GM12878 (cell line): Measurements from ENCODE around the gene IPO5. TPM values are rescaled to one million over a fixed set of nuclear protein-coding genes. Genes with fewer than 3 reads are reported as not detected.

Experiments
- ATAC-seq: fragments of 200-7000 bp; cut with Tn5 transposase; 3 replicates; pipeline ENCODE4 v1.9.1; 2020; ENCODE audit warnings: mild to moderate bottlenecking, moderate library complexity
- BruUV-seq: library from RNA; stranded (reverse); fragments of 400-500 nt; replicated peaks from 2 replicates; lab custom pipeline; 2021; lab: Mats Ljungman, UMichigan
- CTCF ChIA-PET: fragments of 300-600 bp; sonication (Branson Sonifier 250); formaldehyde crosslinking; extraction: SDS; loops from one replicate; lab custom pipeline; 2021; ENCODE audit warnings: inconsistent platforms; lab: Yijun Ruan, JAX
- POLR2A ChIA-PET: fragments of 350-600 bp; formaldehyde crosslinking; extraction: SDS; loops from one replicate; lab custom pipeline; 2021; ENCODE audit warnings: inconsistent platforms; lab: Charles Lee
- RAD21 ChIA-PET: fragments of 300-600 bp; sonication (Branson Sonifier 250); formaldehyde crosslinking; loops from one replicate; lab custom pipeline; 2023; ENCODE audit warnings: antibody characterized with exemption; ENCODE audit not compliant: unreplicated experiment; lab: Charles Lee
- SMC1A ChIA-PET: fragments of 300-600 bp; sonication (Branson Sonifier 250); formaldehyde crosslinking; loops from one replicate; lab custom pipeline; 2023; ENCODE audit not compliant: unreplicated experiment, uncharacterized antibody; lab: Charles Lee
- DNase-seq: peaks from one replicate; pipeline ENCODE4 v3.0.0-alpha.2; 2011; ENCODE audit warnings: low read depth, low spot score
- FAIRE-seq: peaks from 3 replicates; lab custom pipeline; 2011; peaks lifted over from hg19 to GRCh38; lab: Jason Lieb, UNC
- H2AFZ ChIP-seq: 2 replicates; pipeline ENCODE4 v1.6.0; 2011; ENCODE audit warnings: low read depth, low read length, control low read depth; ENCODE audit not compliant: control insufficient read depth
- H3K27ac ChIP-seq: 2 replicates; pipeline ENCODE4 v1.5.1; 2011; ENCODE audit warnings: control low read depth; ENCODE audit not compliant: control insufficient read depth, insufficient read depth
- H3K27me3 ChIP-seq, 2 experiments: replicated peaks in 1 of 2; 2 replicates each; pipeline versions ENCODE4 v1.6.0 to v1.6.1; 2011; ENCODE audit warnings: low read length in 1 of 2; ENCODE audit not compliant: control insufficient read depth in 2 of 2, insufficient read depth in 2 of 2
- H3K36me3 ChIP-seq, 2 experiments: 2 replicates each; pipeline ENCODE4 v1.5.1; 2011; ENCODE audit warnings: low read length in 1 of 2; ENCODE audit not compliant: control insufficient read depth in 2 of 2, insufficient read depth in 2 of 2
- H3K4me1 ChIP-seq: 2 replicates; pipeline ENCODE4 v1.6.1; 2011; ENCODE audit warnings: mild to moderate bottlenecking, low read length, moderate library complexity, mixed read lengths; ENCODE audit not compliant: control insufficient read depth, insufficient read depth
- H3K4me2 ChIP-seq: 2 replicates; pipeline ENCODE4 v1.6.0; 2011; ENCODE audit warnings: control low read depth; ENCODE audit not compliant: control insufficient read depth, insufficient read depth
- H3K4me3 ChIP-seq: fragments of 200-600 bp; sonication (generic); 2 replicates; pipeline ENCODE4 v1.5.1; 2016
- H3K79me2 ChIP-seq: 2 replicates; pipeline ENCODE4 v1.6.0; 2011; ENCODE audit warnings: low read length; ENCODE audit not compliant: control insufficient read depth, insufficient read depth
- H3K9ac ChIP-seq: 2 replicates; pipeline ENCODE4 v1.8.0; 2011; ENCODE audit warnings: low read length, control low read depth, mixed read lengths; ENCODE audit not compliant: control insufficient read depth, insufficient read depth
- H3K9me3 ChIP-seq: replicated peaks from 3 replicates; pipeline ENCODE4 v1.5.1; 2011; ENCODE audit warnings: mild to moderate bottlenecking, low read length; ENCODE audit not compliant: control insufficient read depth, insufficient read depth
- H4K20me1 ChIP-seq: 2 replicates; pipeline ENCODE4 v1.6.0; 2011; ENCODE audit not compliant: control insufficient read depth, insufficient read depth
- ATF2 ChIP-seq: IDR thresholded peaks from 2 replicates; pipeline ENCODE4 v1.6.1; 2012; ENCODE audit warnings: low read length, inconsistent platforms
- CHD1 ChIP-seq: IDR thresholded peaks from 2 replicates; pipeline ENCODE4 v1.6.1; 2012; ENCODE audit warnings: low read depth, low read length, improper control_type of control experiment
- ESRRA ChIP-seq: IDR thresholded peaks from 2 replicates; pipeline ENCODE4 v1.6.1; 2012; ENCODE audit warnings: mild to moderate bottlenecking, low read length, improper control_type of control experiment
- FOXK2 ChIP-seq: fragments of 450-650 bp; IDR thresholded peaks from 2 replicates; pipeline ENCODE4 v1.6.1; 2017; ENCODE audit warnings: mild to moderate bottlenecking, moderate library complexity
- HDAC6 ChIP-seq: fragments of 200-600 bp; sonication (generic); IDR thresholded peaks from one replicate; pipeline ENCODE4 v1.8.0; 2017; ENCODE audit warnings: antibody characterized with exemption; ENCODE audit not compliant: unreplicated experiment
- KAT2A ChIP-seq: conservative IDR thresholded peaks from 2 replicates; pipeline ENCODE4 v1.6.1; 2011; ENCODE audit warnings: low read depth, low read length; ENCODE audit not compliant: control insufficient read depth
- LARP7 ChIP-seq: fragments of 450-650 bp; IDR thresholded peaks from 2 replicates; pipeline ENCODE4 v1.6.1; 2017; ENCODE audit warnings: mild to moderate bottlenecking
- MTA3 ChIP-seq: IDR thresholded peaks from 2 replicates; pipeline ENCODE4 v1.6.1; 2012; ENCODE audit warnings: low read length, inconsistent platforms, borderline replicate concordance
- NFIC ChIP-seq: IDR thresholded peaks from 2 replicates; pipeline ENCODE4 v1.6.1; 2012; ENCODE audit warnings: low read depth, mild to moderate bottlenecking, inconsistent platforms, low read length, moderate library complexity
- RELA ChIP-seq: fragments of 450-650 bp; IDR thresholded peaks from 2 replicates; pipeline ENCODE4 v1.8.0; 2014; ENCODE audit warnings: borderline replicate concordance; ENCODE audit not compliant: partially characterized antibody
- RUNX3 ChIP-seq: IDR thresholded peaks from 2 replicates; pipeline ENCODE4 v1.6.1; 2012; ENCODE audit warnings: low read length, inconsistent platforms
- SREBF2 ChIP-seq: IDR thresholded peaks from 2 replicates; pipeline ENCODE4 v1.6.1; 2012; ENCODE audit warnings: mild to moderate bottlenecking, low read length
- TBL1XR1 ChIP-seq: IDR thresholded peaks from 2 replicates; pipeline ENCODE4 v1.6.1; 2012; ENCODE audit warnings: low read depth, low read length, improper control_type of control experiment
- ZNF384 ChIP-seq: IDR thresholded peaks from 2 replicates; pipeline ENCODE4 v1.6.1; 2012; ENCODE audit warnings: low read depth, mild to moderate bottlenecking, low read length, improper control_type of control experiment, borderline replicate concordance
- WGBS: methylation state at CpG from one replicate; pipeline ENCODE4 v1.1.6; 2016; ENCODE audit warnings: low lambda C conversion rate; ENCODE audit not compliant: insufficient replicate concordance, insufficient coverage; ENCODE audit errors: missing lambda C conversion rate; 5-methylcytosine and 5-hydroxymethylcytosine counted together
- in situ Hi-C: fragments of 300-500 bp; cut with MboI; formaldehyde crosslinking; loops from 9 replicates; pipeline ENCODE4 v1.14.3; 2018; ENCODE audit warnings: mixed read lengths
- intact Hi-C: fragments of 100-400 bp; cut with micrococcal nuclease; formaldehyde crosslinking; loops from one replicate; pipeline ENCODE4 v1.14.2; 2022; ENCODE audit not compliant: unreplicated experiment
- polyA plus RNA-seq, 11 experiments: library from polyadenylated mRNA; depleted of rRNA in 4 of 11; unstranded in 6 of 11; stranded (reverse) in 5 of 11; fragments of >200 nt; fragmentation: Nextera tagmentation in 4 of 11; fragmentation: Illumina TruSeq in 1 of 11; extraction: Ambion mirVana in 4 of 11; extraction: Trizol in 1 of 11; gene quantifications; 1 replicate in 1 of 11; 2 replicates in 10 of 11; pipeline versions ENCODE4 v1.2.1 to v1.2.3, GENCODE V29; 2011 to 2016; ENCODE audit warnings: inconsistent platforms in 2 of 11, missing spikeins in 2 of 11, low read depth in 1 of 11
- total RNA-seq, 4 experiments: library from RNA; depleted of rRNA in 3 of 4; stranded (reverse); fragments of >200 nt in 3 of 4; fragmentation: Illumina TruSeq in 1 of 4; extraction: Trizol in 1 of 4; gene quantifications; 2 replicates each; pipeline versions ENCODE4 v1.2.1 to v1.2.3, GENCODE V29; 2013 to 2021
- TF ChIP-seq, protein P1 (sequence below): fragments of 450-650 bp; IDR thresholded peaks from 2 replicates; pipeline ENCODE4 v1.6.1; 2017; ENCODE audit warnings: borderline replicate concordance
- TF ChIP-seq, protein P2 (sequence below): IDR thresholded peaks from 2 replicates; pipeline ENCODE4 v1.6.1; 2012; ENCODE audit warnings: mild to moderate bottlenecking, low read depth, low read length
- TF ChIP-seq, protein P3 (sequence below): fragments of 450-650 bp; conservative IDR thresholded peaks from 2 replicates; pipeline ENCODE4 v1.6.1; 2017; ENCODE audit warnings: mild to moderate bottlenecking, moderate library complexity

The IPO5 gene
- total and polyA plus RNA-seq, 10 of the 15 experiments (the other 5 are each of a cell fraction or from before 2014, with no cell fraction given) = 45.7 to 196 (median 134) TPM

- ATAC-seq (no peak), FAIRE-seq (no peak), DNase-seq (no peak)
- intact Hi-C loops (no loop called here), in situ Hi-C loops (no loop called here)
- no TSS peak for BruUV-seq
- H3K27me3 ChIP-seq = no peaks in the 10 kb centered on the region
- POLR2A ChIA-PET = no interaction called here
- H2AFZ ChIP-seq = no peak overlapping the region
- no peaks in the 10 kb centered on the region for H4K20me1 ChIP-seq
- H3K9me3 ChIP-seq = no peaks in the 10 kb centered on the region
- no peak overlapping the region for H3K4me3 ChIP-seq
- SMC1A ChIA-PET = no interaction called here
- 45% methylated on average over 6 of the region's 6 CpGs for WGBS
- H3K27ac ChIP-seq = no peak overlapping the region
- no peaks in the 10 kb centered on the region for H3K79me2 ChIP-seq
- H3K36me3 ChIP-seq = no peaks in the 10 kb centered on the region
- no peak overlapping the region for H3K9ac ChIP-seq
- CTCF ChIA-PET = no interaction called here
- H3K4me2 ChIP-seq = no peak overlapping the region
- no peaks in the 10 kb centered on the region for H3K4me1 ChIP-seq
- RAD21 ChIA-PET = no interaction called here
- TF ChIP-seq ATF2 (no peak), NFIC (no peak), HDAC6 (no peak), SREBF2 (no peak), FOXK2 (no peak), CHD1 (no peak), ESRRA (no peak), KAT2A (no peak), MTA3 (no peak), ZNF384 (no peak), RELA (no peak), RUNX3 (no peak), TBL1XR1 (no peak), LARP7 (no peak)
- TF ChIP-seq, protein P1, sequence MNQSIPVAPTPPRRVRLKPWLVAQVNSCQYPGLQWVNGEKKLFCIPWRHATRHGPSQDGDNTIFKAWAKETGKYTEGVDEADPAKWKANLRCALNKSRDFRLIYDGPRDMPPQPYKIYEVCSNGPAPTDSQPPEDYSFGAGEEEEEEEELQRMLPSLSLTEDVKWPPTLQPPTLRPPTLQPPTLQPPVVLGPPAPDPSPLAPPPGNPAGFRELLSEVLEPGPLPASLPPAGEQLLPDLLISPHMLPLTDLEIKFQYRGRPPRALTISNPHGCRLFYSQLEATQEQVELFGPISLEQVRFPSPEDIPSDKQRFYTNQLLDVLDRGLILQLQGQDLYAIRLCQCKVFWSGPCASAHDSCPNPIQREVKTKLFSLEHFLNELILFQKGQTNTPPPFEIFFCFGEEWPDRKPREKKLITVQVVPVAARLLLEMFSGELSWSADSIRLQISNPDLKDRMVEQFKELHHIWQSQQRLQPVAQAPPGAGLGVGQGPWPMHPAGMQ = no peak
- TF ChIP-seq, protein P2, sequence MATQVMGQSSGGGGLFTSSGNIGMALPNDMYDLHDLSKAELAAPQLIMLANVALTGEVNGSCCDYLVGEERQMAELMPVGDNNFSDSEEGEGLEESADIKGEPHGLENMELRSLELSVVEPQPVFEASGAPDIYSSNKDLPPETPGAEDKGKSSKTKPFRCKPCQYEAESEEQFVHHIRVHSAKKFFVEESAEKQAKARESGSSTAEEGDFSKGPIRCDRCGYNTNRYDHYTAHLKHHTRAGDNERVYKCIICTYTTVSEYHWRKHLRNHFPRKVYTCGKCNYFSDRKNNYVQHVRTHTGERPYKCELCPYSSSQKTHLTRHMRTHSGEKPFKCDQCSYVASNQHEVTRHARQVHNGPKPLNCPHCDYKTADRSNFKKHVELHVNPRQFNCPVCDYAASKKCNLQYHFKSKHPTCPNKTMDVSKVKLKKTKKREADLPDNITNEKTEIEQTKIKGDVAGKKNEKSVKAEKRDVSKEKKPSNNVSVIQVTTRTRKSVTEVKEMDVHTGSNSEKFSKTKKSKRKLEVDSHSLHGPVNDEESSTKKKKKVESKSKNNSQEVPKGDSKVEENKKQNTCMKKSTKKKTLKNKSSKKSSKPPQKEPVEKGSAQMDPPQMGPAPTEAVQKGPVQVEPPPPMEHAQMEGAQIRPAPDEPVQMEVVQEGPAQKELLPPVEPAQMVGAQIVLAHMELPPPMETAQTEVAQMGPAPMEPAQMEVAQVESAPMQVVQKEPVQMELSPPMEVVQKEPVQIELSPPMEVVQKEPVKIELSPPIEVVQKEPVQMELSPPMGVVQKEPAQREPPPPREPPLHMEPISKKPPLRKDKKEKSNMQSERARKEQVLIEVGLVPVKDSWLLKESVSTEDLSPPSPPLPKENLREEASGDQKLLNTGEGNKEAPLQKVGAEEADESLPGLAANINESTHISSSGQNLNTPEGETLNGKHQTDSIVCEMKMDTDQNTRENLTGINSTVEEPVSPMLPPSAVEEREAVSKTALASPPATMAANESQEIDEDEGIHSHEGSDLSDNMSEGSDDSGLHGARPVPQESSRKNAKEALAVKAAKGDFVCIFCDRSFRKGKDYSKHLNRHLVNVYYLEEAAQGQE = no peak
- TF ChIP-seq, protein P3, sequence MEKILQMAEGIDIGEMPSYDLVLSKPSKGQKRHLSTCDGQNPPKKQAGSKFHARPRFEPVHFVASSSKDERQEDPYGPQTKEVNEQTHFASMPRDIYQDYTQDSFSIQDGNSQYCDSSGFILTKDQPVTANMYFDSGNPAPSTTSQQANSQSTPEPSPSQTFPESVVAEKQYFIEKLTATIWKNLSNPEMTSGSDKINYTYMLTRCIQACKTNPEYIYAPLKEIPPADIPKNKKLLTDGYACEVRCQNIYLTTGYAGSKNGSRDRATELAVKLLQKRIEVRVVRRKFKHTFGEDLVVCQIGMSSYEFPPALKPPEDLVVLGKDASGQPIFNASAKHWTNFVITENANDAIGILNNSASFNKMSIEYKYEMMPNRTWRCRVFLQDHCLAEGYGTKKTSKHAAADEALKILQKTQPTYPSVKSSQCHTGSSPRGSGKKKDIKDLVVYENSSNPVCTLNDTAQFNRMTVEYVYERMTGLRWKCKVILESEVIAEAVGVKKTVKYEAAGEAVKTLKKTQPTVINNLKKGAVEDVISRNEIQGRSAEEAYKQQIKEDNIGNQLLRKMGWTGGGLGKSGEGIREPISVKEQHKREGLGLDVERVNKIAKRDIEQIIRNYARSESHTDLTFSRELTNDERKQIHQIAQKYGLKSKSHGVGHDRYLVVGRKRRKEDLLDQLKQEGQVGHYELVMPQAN = no peak
Measured at GRCh38 chr13:98052412-98052811, 98.9 kb downstream of the IPO5 start.
